ENCODE results near the gene LIN54.

Gene LIN54

DNA sequence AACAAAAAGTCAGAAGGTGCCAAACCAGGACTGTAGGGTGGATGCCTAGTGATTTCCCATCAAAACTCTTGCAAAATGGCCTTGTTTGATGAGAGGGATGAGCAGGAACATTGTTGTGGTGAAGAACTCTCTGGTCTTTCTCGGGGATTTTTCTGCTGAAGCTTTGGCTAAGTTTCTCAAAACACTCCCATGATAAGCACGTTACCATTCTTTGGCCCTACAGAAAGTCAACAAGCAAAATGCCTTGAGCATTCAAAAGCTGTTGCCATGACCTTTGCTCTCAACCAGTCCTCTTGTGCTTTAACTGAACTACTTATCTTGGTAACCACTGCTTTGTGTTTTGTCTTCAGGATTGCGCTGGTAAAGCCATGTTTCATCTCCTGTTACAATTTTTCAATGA is 116.7 kb downstream of the LIN54 start:
- no peak overlapping the region for H3K27ac ChIP-seq (ENCODE audit: low read depth, low read length)
- H3K27me3 ChIP-seq (ENCODE audit: insufficient read depth, low read length): no peaks in the 10 kb centered on the region
- no peak overlapping the region for H2BK12ac ChIP-seq (ENCODE audit: low read length)
- H2BK120ac ChIP-seq (ENCODE audit: insufficient read depth, low read length, poor library complexity): no peak overlapping the region
- peaks cover 15% of the 10 kb centered on the region for H3K79me2 ChIP-seq (ENCODE audit: control insufficient read depth, insufficient read depth, low read length, poor library complexity)
- H4K8ac ChIP-seq (ENCODE audit: low read depth, low read length): no peak overlapping the region
- H3K4me1 ChIP-seq (ENCODE audit: control insufficient read depth in 1 of 2, insufficient read depth in 2 of 2, low read length in 2 of 2): peaks cover 0 to 2% of the 10 kb centered on the region in 2 experiments
- no peak overlapping the region for H3K18ac ChIP-seq (ENCODE audit: low read length)
- DNase-seq: no peak
- H3K9me3 ChIP-seq (ENCODE audit: insufficient read depth, low read depth, low read length): no peaks in the 10 kb centered on the region
- H4K91ac ChIP-seq (ENCODE audit: low read depth, low read length): no peak overlapping the region
- H3K36me3 ChIP-seq (ENCODE audit: control insufficient read depth in 1 of 2, insufficient read depth in 2 of 2, low read length in 2 of 2): peaks cover 10 to 18% of the 10 kb centered on the region in 2 experiments
- H2BK5ac ChIP-seq (ENCODE audit: low read depth, low read length, poor library complexity): no peak overlapping the region
- H3K14ac ChIP-seq (ENCODE audit: low read length): no peak overlapping the region
- H3K4ac ChIP-seq (ENCODE audit: low read depth, low read length): no peak overlapping the region
- no peak overlapping the region for H3K23ac ChIP-seq (ENCODE audit: low read length)
- H3K79me1 ChIP-seq (ENCODE audit: low read length): peaks cover 8% of the 10 kb centered on the region
- no peak overlapping the region for H4K12ac ChIP-seq (ENCODE audit: low read depth, low read length)
- WGBS (ENCODE audit: extremely low coverage, insufficient coverage, insufficient read length): no CpG with 5 or more reads among the region's 3 CpGs
- no peak overlapping the region for H2AK5ac ChIP-seq (ENCODE audit: low read length)
- no peak overlapping the region for H3K4me3 ChIP-seq (ENCODE audit: low read depth, low read length)
- no peak overlapping the region for H3K4me2 ChIP-seq (ENCODE audit: low read length)
- H3K9ac ChIP-seq (ENCODE audit: low read length): no peak overlapping the region
- no peak overlapping the region for H2AFZ ChIP-seq (ENCODE audit: insufficient read depth, low read length, poor library complexity)

DNA sequence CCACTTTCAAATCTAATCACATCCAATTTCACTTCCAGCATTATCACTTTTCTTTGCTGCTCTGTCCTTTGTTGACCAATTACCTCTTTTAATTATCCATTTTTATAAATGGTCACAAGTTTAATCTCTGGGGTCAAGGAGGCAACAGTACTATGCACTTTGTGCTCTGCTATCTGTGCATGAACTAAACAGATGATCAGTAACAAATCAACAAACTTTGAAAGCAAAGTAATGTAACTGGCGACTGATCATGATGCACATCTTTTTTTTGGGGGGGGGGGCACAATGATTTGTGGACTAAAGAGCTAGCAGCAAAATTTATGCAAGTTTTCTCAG is 118.2 kb downstream of the LIN54 start:
- no peak overlapping the region for H2AFZ ChIP-seq (ENCODE audit: insufficient read depth, low read length, poor library complexity)
- H3K18ac ChIP-seq (ENCODE audit: low read length): no peak overlapping the region
- H4K91ac ChIP-seq (ENCODE audit: low read depth, low read length): no peak overlapping the region
- peaks cover 12 to 18% of the 10 kb centered on the region in 2 experiments for H3K36me3 ChIP-seq (ENCODE audit: control insufficient read depth in 1 of 2, insufficient read depth in 2 of 2, low read length in 2 of 2)
- no peak overlapping the region for H3K4ac ChIP-seq (ENCODE audit: low read depth, low read length)
- H3K4me2 ChIP-seq (ENCODE audit: low read length): no peak overlapping the region
- H3K23ac ChIP-seq (ENCODE audit: low read length): no peak overlapping the region
- peaks cover 8% of the 10 kb centered on the region for H3K79me1 ChIP-seq (ENCODE audit: low read length)
- peaks cover 2% of the 10 kb centered on the region in 2 experiments for H3K4me1 ChIP-seq (ENCODE audit: control insufficient read depth in 1 of 2, insufficient read depth in 2 of 2, low read length in 2 of 2)
- H2BK120ac ChIP-seq (ENCODE audit: insufficient read depth, low read length, poor library complexity): no peak overlapping the region
- WGBS (ENCODE audit: extremely low coverage, insufficient coverage, insufficient read length): no CpG with 5 or more reads among the region's 1 CpG
- H2AK5ac ChIP-seq (ENCODE audit: low read length): no peak overlapping the region
- no peak overlapping the region for H3K14ac ChIP-seq (ENCODE audit: low read length)
- H3K4me3 ChIP-seq (ENCODE audit: low read depth, low read length): no peak overlapping the region
- no peak for DNase-seq
- no peak overlapping the region for H4K12ac ChIP-seq (ENCODE audit: low read depth, low read length)
- no peaks in the 10 kb centered on the region for H3K9me3 ChIP-seq (ENCODE audit: insufficient read depth, low read depth, low read length)
- no peak overlapping the region for H2BK12ac ChIP-seq (ENCODE audit: low read length)
- no peak overlapping the region for H3K9ac ChIP-seq (ENCODE audit: low read length)
- no peaks in the 10 kb centered on the region for H3K27me3 ChIP-seq (ENCODE audit: insufficient read depth, low read length)
- no peak overlapping the region for H2BK5ac ChIP-seq (ENCODE audit: low read depth, low read length, poor library complexity)
- no peak overlapping the region for H3K27ac ChIP-seq (ENCODE audit: low read depth, low read length)
- no peak overlapping the region for H4K8ac ChIP-seq (ENCODE audit: low read depth, low read length)
- peaks cover 15% of the 10 kb centered on the region for H3K79me2 ChIP-seq (ENCODE audit: control insufficient read depth, insufficient read depth, low read length, poor library complexity)

DNA sequence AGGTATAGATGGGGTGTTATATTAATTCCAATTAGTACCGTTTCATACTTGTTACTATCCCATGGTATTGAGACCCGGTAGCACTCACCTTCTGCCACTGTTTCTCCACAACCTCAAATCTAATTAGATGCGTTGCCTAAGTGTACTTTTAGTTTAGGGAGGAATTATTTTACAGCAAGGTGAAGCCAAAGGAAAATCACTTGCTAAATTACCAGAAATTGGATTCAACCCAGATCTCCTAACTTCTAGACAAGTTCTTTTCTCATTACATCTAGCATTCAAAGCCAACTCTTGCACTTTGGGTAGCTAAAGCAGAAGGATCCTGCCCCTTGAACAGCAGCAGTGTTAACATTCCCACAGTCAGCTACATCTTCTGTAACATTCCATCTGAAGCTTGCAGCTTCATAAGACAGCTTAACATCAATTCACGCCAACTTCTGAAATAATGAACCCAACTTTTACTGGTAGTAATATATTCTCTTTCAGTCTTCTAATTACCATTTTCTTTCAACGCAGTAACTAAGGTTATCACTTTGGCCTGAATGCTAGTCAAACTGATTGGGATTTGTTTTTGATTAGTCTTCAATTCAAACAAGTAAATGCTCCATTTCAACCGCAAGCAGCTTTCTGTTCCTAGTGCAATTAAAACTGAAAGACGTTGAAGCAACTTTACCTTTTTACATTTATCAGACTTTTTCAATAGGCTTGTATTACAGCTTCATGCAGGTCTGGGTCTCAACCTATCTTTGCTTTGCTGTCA is 118.7 kb downstream of the LIN54 start:
- Histone ChIP-seq H2BK120ac (ENCODE audit: insufficient read depth, low read length, poor library complexity) (no peak overlapping the region), H3K27ac (ENCODE audit: low read depth, low read length) (peak overlapping the region; percentile 75), H3K27me3 (ENCODE audit: insufficient read depth, low read length) (no peaks in the 10 kb centered on the region), H3K79me2 (ENCODE audit: control insufficient read depth, insufficient read depth, low read length, poor library complexity) (peaks cover 15% of the 10 kb centered on the region), H3K18ac (ENCODE audit: low read length) (no peak overlapping the region), H3K79me1 (ENCODE audit: low read length) (peaks cover 8% of the 10 kb centered on the region), H3K4ac (ENCODE audit: low read depth, low read length) (no peak overlapping the region), H2AK5ac (ENCODE audit: low read length) (no peak overlapping the region), H3K4me1 (ENCODE audit: control insufficient read depth in 1 of 2, insufficient read depth in 2 of 2, low read length in 2 of 2) (peaks cover 2% of the 10 kb centered on the region in 2 experiments), H3K4me3 (ENCODE audit: low read depth, low read length) (peak overlapping the region; percentile 92), H4K91ac (ENCODE audit: low read depth, low read length) (no peak overlapping the region), H4K8ac (ENCODE audit: low read depth, low read length) (no peak overlapping the region), H4K12ac (ENCODE audit: low read depth, low read length) (no peak overlapping the region), H3K14ac (ENCODE audit: low read length) (no peak overlapping the region), H3K9me3 (ENCODE audit: insufficient read depth, low read depth, low read length) (no peaks in the 10 kb centered on the region), H3K9ac (ENCODE audit: low read length) (peak overlapping the region; percentile 92), H3K36me3 (ENCODE audit: control insufficient read depth in 1 of 2, insufficient read depth in 2 of 2, low read length in 2 of 2) (peaks cover 12 to 18% of the 10 kb centered on the region in 2 experiments), H2BK5ac (ENCODE audit: low read depth, low read length, poor library complexity) (no peak overlapping the region), H3K23ac (ENCODE audit: low read length) (no peak overlapping the region), H2BK12ac (ENCODE audit: low read length) (no peak overlapping the region), H3K4me2 (ENCODE audit: low read length) (peak overlapping the region; percentile 88), H2AFZ (ENCODE audit: insufficient read depth, low read length, poor library complexity) (no peak overlapping the region)
- no peak for DNase-seq
- WGBS (ENCODE audit: extremely low coverage, insufficient coverage, insufficient read length): no CpG with 5 or more reads among the region's 7 CpGs

DNA sequence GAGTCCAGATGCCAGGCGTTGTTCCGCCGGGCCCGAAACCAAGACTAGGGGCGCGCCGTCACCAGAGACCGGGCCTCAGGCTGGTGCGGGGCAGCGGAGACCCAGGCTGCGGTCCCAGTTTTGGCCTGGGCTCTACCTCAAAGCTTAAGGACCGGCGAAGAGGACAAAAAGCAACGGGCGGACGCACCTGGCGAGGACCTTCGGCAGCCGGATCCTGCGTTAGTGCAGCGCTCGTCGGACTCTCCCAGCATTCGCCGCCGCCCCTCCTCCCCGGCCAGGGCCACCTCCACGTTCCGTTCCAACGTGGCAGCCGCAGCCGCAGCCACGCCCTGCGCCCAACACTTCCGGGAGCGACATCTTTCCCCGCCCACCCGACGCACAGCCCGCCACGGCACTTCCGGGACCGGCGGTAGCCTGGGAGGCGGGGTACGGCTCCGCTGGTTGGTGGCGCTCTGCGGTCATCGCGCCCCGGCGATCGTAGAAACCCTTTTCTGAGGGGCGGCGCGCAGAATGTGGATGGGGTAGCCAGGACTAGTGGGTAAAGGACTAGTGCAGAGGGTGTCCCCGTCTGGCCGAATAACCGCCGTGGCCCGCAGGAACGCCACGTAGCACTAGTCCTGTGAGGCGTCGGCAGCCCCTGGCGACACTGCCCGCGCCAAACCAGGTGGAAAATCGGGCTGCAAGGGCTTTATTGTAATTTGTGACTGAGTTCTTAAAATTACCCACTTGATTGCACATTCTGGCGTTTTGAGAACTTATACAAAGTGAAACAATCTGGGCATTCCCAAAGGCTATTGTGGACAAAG is 119.5 kb downstream of the LIN54 start, which contains the start of gene SEC31A:
Gene SEC31A (minus strand): TSS at position 253 of the 806 bp plus-strand sequence. CDS start 9,217 bp downstream, outside the sequence.
- no peak within 1 kb of the TSS for H2BK12ac ChIP-seq (ENCODE audit: low read length)
- H2AFZ ChIP-seq (ENCODE audit: insufficient read depth, low read length, poor library complexity): peak within 1 kb of the TSS; percentile 57
- peak within 1 kb of the TSS; percentile 96 for H4K91ac ChIP-seq (ENCODE audit: low read depth, low read length)
- H3K4me2 ChIP-seq (ENCODE audit: low read length): peak within 1 kb of the TSS; percentile 88
- peak within 1 kb of the TSS; percentile 94 for H3K9ac ChIP-seq (ENCODE audit: low read length)
- peak within 1 kb of the TSS; percentile 61 for H2BK120ac ChIP-seq (ENCODE audit: insufficient read depth, low read length, poor library complexity)
- WGBS (ENCODE audit: extremely low coverage, insufficient coverage, insufficient read length): no CpG with 5 or more reads among the region's 71 CpGs
- peak within 1 kb of the TSS; percentile 78 for H2AK5ac ChIP-seq (ENCODE audit: low read length)
- H3K23ac ChIP-seq (ENCODE audit: low read length): no peak within 1 kb of the TSS
- H3K4ac ChIP-seq (ENCODE audit: low read depth, low read length): peak within 1 kb of the TSS; percentile 89
- peaks cover 15% of the 10 kb centered on the region for H3K79me2 ChIP-seq (ENCODE audit: control insufficient read depth, insufficient read depth, low read length, poor library complexity)
- H3K4me1 ChIP-seq (ENCODE audit: control insufficient read depth in 1 of 2, insufficient read depth in 2 of 2, low read length in 2 of 2): peaks cover 2% of the 10 kb centered on the region in 2 experiments
- H2BK5ac ChIP-seq (ENCODE audit: low read depth, low read length, poor library complexity): peak within 1 kb of the TSS; percentile 91
- no peaks in the 10 kb centered on the region for H3K9me3 ChIP-seq (ENCODE audit: insufficient read depth, low read depth, low read length)
- peak within 1 kb of the TSS; percentile 87 for H4K12ac ChIP-seq (ENCODE audit: low read depth, low read length)
- peaks cover 10 to 17% of the 10 kb centered on the region in 2 experiments for H3K36me3 ChIP-seq (ENCODE audit: control insufficient read depth in 1 of 2, insufficient read depth in 2 of 2, low read length in 2 of 2)
- peak; percentile 97 to 98 for DNase-seq
- peak within 1 kb of the TSS; percentile 92 for H3K4me3 ChIP-seq (ENCODE audit: low read depth, low read length)
- H3K27ac ChIP-seq (ENCODE audit: low read depth, low read length): peak within 1 kb of the TSS; percentile 85
- H3K18ac ChIP-seq (ENCODE audit: low read length): peak within 1 kb of the TSS; percentile 91
- peaks cover 8% of the 10 kb centered on the region for H3K79me1 ChIP-seq (ENCODE audit: low read length)
- peak within 1 kb of the TSS; percentile 72 for H3K14ac ChIP-seq (ENCODE audit: low read length)
- no peaks in the 10 kb centered on the region for H3K27me3 ChIP-seq (ENCODE audit: insufficient read depth, low read length)
- H4K8ac ChIP-seq (ENCODE audit: low read depth, low read length): peak within 1 kb of the TSS; percentile 90

Measured in trophoblast cell (in vitro differentiated cells and primary cell).